Measurements from ENCODE around the gene MYL6B.

GRCh38 chr12:56117778-56118687 is 34.4 kb upstream of the MYL6B start, which contains the start of gene ZC3H10:
- peak; percentile 64 for TF ChIP-seq CTCF (conservative IDR thresholded peaks at IDR 0.05; ENCODE audit: low read length)
- TF ChIP-seq EZH2phosphoT487 (IDR thresholded peaks at IDR 0.05; ENCODE audit: borderline replicate concordance, low read depth, low read length): no peak
